HG03196 (cell line): ENCODE results near the gene SULT6B1.

Source experiments
- ATAC-seq: cut with Tn5 transposase; IDR thresholded peaks from one replicate; pipeline ENCODE4 v1.9.1; 2021; ENCODE audit not compliant: unreplicated experiment

SULT6B1 gene

GRCh38 chr2:37153224-37153623 is 35.2 kb downstream of the SULT6B1 start:
- no peak for ATAC-seq

DNA sequence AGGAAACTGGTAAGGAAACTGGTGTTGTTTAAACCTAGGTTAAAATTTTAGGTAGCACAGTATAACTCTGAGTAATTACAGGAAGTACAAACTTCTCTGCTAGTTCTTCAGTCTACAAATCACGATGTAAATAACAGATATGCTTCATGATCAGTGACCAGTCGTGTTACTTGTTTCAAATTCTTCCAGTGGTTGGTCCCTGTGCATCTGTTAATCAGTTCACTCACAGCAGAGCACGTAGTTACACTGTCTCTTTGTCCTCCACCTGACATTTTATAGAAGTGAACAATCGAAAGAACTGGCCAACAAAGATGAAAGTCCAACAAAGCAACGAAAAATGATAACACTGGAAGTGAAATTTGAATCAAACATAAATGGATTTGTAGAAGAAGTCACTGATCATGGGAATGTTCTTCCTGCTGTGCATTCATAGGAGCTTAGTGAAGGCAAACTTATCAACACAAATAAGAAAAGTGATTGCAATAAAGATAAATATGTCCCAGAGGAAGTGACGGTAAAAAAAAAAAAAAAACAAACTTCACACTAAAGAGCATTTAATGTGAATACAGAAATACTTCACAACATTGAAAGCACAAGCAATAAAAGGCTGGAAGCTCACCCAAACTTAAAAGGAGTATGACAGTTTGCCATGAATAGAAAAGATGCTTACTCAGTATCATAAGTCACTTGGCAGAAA is 38.7 kb downstream of the SULT6B1 start:
- ATAC-seq = no peak

DNA sequence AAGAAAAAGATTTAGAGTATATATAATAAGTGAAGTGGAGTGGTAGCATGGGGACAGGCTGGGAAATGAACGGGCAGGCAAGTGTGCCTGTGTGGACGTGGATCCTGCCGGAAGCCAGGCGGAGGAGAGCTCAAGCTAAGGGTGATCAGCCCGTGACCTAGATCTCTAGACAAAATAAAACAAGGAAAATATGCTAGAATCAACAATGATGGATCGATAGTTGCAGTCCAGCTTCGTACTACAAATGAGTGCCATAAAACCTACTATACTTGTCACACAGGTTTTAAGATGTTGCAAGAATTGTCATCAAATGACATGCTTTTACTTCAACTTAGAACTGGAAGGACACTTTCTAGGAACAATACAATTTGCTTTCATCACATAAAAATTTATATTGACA is 40.1 kb downstream of the SULT6B1 start:
- no peak for ATAC-seq

DNA sequence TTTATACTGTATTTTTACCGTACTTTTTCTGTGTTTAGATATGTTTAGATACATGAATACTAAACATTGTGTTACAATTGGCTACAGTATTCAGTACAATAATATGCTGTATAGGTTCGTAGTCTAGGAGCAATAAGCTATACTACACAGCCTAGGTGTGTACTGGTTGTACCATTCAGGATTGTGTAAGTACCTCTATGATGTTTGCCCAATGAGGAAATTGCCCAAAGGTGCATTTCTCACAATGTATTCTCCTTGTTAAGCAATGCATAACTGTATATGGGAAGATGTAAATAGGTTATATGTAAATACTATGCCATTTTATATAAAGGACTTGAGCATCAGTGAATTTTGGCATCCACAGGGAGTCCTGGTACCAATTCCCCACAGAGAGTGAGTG is 42.4 kb downstream of the SULT6B1 start:
- no peak for ATAC-seq

- ATAC-seq = no peak
These were observed 44.5 kb downstream of the SULT6B1 start for GRCh38 chr2:37143974-37144373.

DNA sequence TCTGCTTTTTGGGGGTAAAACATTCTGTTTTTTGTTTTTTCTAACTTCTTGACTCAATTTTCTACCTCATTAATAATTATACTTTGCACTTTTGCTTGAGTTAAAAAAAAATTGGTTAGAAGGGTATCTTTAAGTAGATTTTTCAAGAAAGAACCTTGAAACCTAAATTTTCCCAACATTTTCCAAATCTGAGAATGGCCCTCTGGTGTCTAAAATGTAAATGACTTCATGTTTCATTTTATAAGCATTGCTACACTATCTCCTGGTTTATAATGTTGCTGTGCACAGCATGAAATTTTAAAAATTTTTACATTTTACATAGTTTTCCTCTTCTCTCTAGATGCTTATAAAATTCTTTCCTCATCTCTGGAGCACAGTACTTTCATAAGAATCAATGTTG is 45.9 kb downstream of the SULT6B1 start:
- ATAC-seq = no peak

GRCh38 chr2:37132914-37133313 is 55.6 kb downstream of the SULT6B1 start:
- ATAC-seq = no peak

GRCh38 chr2:37125416-37125815 is 63.1 kb downstream of the SULT6B1 start:
- ATAC-seq = no peak

- no peak for ATAC-seq
These were observed 69.3 kb downstream of the SULT6B1 start for GRCh38 chr2:37119157-37119556.
